ENCODE data around the gene VGLL1.

Gene VGLL1

GRCh38 chrX:136574548-136574947, 42.5 kb downstream of the VGLL1 start:
- H3K27ac ChIP-seq (ENCODE audit: low read length), result no peak overlapping the region
- no peaks in the 10 kb centered on the region for H4K20me1 ChIP-seq (ENCODE audit: insufficient read depth, low read length)
- H3F3A ChIP-seq (ENCODE audit: insufficient read depth, low read length), result no peaks in the 10 kb centered on the region
- no peak overlapping the region for H2AFZ ChIP-seq (ENCODE audit: low read length)
- no peak overlapping the region for H3K4me2 ChIP-seq (ENCODE audit: low read depth, low read length)
- no peaks in the 10 kb centered on the region for H3K4me1 ChIP-seq (ENCODE audit: low read length)
- no peaks in the 10 kb centered on the region for H3K9me2 ChIP-seq (replicated peaks; ENCODE audit: insufficient read depth, low read length)
- DNase-seq, result no peak
- H3K79me2 ChIP-seq (ENCODE audit: low read length), result no peaks in the 10 kb centered on the region
- no peak overlapping the region for H3K9ac ChIP-seq (ENCODE audit: low read length)
- no peaks in the 10 kb centered on the region for H3K9me3 ChIP-seq (replicated peaks; ENCODE audit: insufficient read depth, low read length)
- TF ChIP-seq, protein P1, sequence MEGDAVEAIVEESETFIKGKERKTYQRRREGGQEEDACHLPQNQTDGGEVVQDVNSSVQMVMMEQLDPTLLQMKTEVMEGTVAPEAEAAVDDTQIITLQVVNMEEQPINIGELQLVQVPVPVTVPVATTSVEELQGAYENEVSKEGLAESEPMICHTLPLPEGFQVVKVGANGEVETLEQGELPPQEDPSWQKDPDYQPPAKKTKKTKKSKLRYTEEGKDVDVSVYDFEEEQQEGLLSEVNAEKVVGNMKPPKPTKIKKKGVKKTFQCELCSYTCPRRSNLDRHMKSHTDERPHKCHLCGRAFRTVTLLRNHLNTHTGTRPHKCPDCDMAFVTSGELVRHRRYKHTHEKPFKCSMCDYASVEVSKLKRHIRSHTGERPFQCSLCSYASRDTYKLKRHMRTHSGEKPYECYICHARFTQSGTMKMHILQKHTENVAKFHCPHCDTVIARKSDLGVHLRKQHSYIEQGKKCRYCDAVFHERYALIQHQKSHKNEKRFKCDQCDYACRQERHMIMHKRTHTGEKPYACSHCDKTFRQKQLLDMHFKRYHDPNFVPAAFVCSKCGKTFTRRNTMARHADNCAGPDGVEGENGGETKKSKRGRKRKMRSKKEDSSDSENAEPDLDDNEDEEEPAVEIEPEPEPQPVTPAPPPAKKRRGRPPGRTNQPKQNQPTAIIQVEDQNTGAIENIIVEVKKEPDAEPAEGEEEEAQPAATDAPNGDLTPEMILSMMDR (IDR thresholded peaks at IDR 0.05; ENCODE audit: low read length), result no peak
- no peaks in the 10 kb centered on the region for H3K27me3 ChIP-seq (replicated peaks; ENCODE audit: insufficient read depth, low read length)
- no peaks in the 10 kb centered on the region for H3K36me3 ChIP-seq (replicated peaks; ENCODE audit: insufficient read depth, low read length)
- H3K4me3 ChIP-seq (ENCODE audit: low read length), result no peak overlapping the region

DNA sequence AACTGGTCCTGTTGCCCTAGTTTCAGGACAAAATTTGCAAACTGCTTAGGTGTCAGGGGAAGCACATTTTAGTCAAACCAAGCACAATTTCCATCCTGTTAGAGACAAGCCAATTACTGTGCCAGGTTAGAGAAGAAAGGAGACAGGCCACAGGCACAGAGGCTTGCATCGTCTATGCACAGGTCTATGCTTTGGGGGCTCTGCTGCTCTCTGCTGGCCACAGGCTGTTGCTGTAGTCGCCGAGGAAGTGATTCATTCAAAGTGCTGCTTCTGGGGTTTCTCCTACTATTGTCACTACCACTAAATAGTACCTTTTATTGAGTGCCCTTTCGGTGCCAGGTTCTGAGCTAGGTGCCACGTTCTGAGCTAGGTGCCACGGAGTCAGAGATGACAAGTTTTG, 45.5 kb downstream of the VGLL1 start:
- Histone ChIP-seq H3K9me3 (replicated peaks; ENCODE audit: insufficient read depth, low read length) (no peaks in the 10 kb centered on the region), H3K9ac (ENCODE audit: low read length) (no peak overlapping the region), H3K27me3 (replicated peaks; ENCODE audit: insufficient read depth, low read length) (no peaks in the 10 kb centered on the region), H3K4me1 (ENCODE audit: low read length) (no peaks in the 10 kb centered on the region), H4K20me1 (ENCODE audit: insufficient read depth, low read length) (no peaks in the 10 kb centered on the region), H2AFZ (ENCODE audit: low read length) (no peak overlapping the region), H3K79me2 (ENCODE audit: low read length) (no peaks in the 10 kb centered on the region), H3K4me2 (ENCODE audit: low read depth, low read length) (no peak overlapping the region), H3K9me2 (replicated peaks; ENCODE audit: insufficient read depth, low read length) (no peaks in the 10 kb centered on the region), H3K27ac (ENCODE audit: low read length) (no peak overlapping the region), H3K36me3 (replicated peaks; ENCODE audit: insufficient read depth, low read length) (no peaks in the 10 kb centered on the region), H3F3A (ENCODE audit: insufficient read depth, low read length) (no peaks in the 10 kb centered on the region), H3K4me3 (ENCODE audit: low read length) (no peak overlapping the region)
- TF ChIP-seq EZH2 (optimal IDR thresholded peaks at IDR 0.05; ENCODE audit: low read depth, low read length), result no peak
- TF ChIP-seq, protein P1 (IDR thresholded peaks at IDR 0.05; ENCODE audit: low read length), result peak; percentile 79
- peak; percentile 75 for DNase-seq

DNA sequence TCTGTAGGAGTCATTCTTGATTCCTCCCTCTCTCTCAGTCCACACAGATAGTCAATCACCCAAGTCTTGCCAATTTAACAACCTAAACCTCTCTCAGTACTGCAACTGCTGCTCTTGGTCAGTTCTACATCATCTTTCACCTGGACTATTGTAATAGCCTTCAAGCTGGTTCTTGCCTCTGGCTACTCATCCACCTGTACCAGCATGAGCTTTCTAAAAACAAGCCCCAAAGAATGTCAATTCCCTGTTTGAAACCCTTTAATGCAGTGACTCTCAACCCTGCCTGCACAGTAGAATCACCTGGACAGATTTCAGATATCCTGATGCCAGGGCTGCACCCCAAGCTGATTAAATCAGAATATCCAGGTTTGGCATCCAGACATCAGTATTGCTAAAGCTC, 48.3 kb downstream of the VGLL1 start:
- Histone ChIP-seq H3F3A (ENCODE audit: insufficient read depth, low read length) (no peaks in the 10 kb centered on the region), H3K9ac (ENCODE audit: low read length) (no peak overlapping the region), H3K27ac (ENCODE audit: low read length) (no peak overlapping the region), H3K9me2 (replicated peaks; ENCODE audit: insufficient read depth, low read length) (no peaks in the 10 kb centered on the region), H3K4me1 (ENCODE audit: low read length) (no peaks in the 10 kb centered on the region), H3K27me3 (replicated peaks; ENCODE audit: insufficient read depth, low read length) (no peaks in the 10 kb centered on the region), H4K20me1 (ENCODE audit: insufficient read depth, low read length) (no peaks in the 10 kb centered on the region), H3K9me3 (replicated peaks; ENCODE audit: insufficient read depth, low read length) (no peaks in the 10 kb centered on the region), H3K4me2 (ENCODE audit: low read depth, low read length) (no peak overlapping the region), H3K36me3 (replicated peaks; ENCODE audit: insufficient read depth, low read length) (no peaks in the 10 kb centered on the region), H2AFZ (ENCODE audit: low read length) (no peak overlapping the region), H3K79me2 (ENCODE audit: low read length) (no peaks in the 10 kb centered on the region), H3K4me3 (ENCODE audit: low read length) (no peak overlapping the region)
- TF ChIP-seq, protein P1 (IDR thresholded peaks at IDR 0.05; ENCODE audit: low read length), result no peak
- TF ChIP-seq EZH2phosphoT487 (IDR thresholded peaks at IDR 0.05; ENCODE audit: low read length) (no peak), EZH2 (optimal IDR thresholded peaks at IDR 0.05; ENCODE audit: low read depth, low read length) (no peak)
- DNase-seq, result no peak

DNA sequence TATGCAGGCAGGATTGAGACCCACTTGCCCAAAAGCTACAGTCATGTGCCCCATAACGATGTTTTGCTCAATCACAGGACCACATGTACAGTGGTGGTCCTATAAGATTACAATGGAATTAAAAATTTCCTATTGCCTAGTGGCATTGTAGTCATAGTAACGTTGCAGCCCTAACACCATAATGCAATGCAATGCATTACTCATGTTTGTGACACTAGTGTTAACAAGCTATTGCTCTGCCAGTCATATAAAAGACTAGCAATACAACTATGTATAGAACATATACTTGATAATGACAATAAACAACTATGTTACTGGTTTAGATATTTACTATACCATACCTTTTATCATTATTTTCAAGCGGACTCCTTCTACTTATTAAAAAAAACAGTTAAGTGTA, 50.6 kb downstream of the VGLL1 start:
- H3K9me3 ChIP-seq (replicated peaks; ENCODE audit: insufficient read depth, low read length), result no peaks in the 10 kb centered on the region
- 0 out of 2 replicates have a peak, but pooled peaks cover 1% of the 10 kb centered on the region for H3K4me1 ChIP-seq (ENCODE audit: low read length)
- H3K4me3 ChIP-seq (ENCODE audit: low read length), result no peak overlapping the region
- no peak for DNase-seq
- no peak overlapping the region for H3K4me2 ChIP-seq (ENCODE audit: low read depth, low read length)
- no peaks in the 10 kb centered on the region for H3K9me2 ChIP-seq (replicated peaks; ENCODE audit: insufficient read depth, low read length)
- TF ChIP-seq EZH2phosphoT487 (IDR thresholded peaks at IDR 0.05; ENCODE audit: low read length), result no peak
- no peak for TF ChIP-seq EZH2 (optimal IDR thresholded peaks at IDR 0.05; ENCODE audit: low read depth, low read length)
- TF ChIP-seq, protein P1 (IDR thresholded peaks at IDR 0.05; ENCODE audit: low read length), result no peak
- no peak overlapping the region for H3K9ac ChIP-seq (ENCODE audit: low read length)
- H3K36me3 ChIP-seq (replicated peaks; ENCODE audit: insufficient read depth, low read length), result no peaks in the 10 kb centered on the region
- no peaks in the 10 kb centered on the region for H3K79me2 ChIP-seq (ENCODE audit: low read length)
- H2AFZ ChIP-seq (ENCODE audit: low read length), result no peak overlapping the region
- no peaks in the 10 kb centered on the region for H4K20me1 ChIP-seq (ENCODE audit: insufficient read depth, low read length)
- H3K27me3 ChIP-seq (replicated peaks; ENCODE audit: insufficient read depth, low read length), result no peaks in the 10 kb centered on the region
- no peak overlapping the region for H3K27ac ChIP-seq (ENCODE audit: low read length)
- H3F3A ChIP-seq (ENCODE audit: insufficient read depth, low read length), result no peaks in the 10 kb centered on the region
